HepG2 (cell line): ENCODE measurements around the gene MAPK12. TPM values are rescaled to one million over a fixed set of nuclear protein-coding genes. Genes with fewer than 3 reads are reported as not detected.
A peak's percentile ranks its signal among the peaks of the same experiment; 100 is the strongest.

Experiments used
- ASH2L ChIP-seq: fragments of 300-600, 200-600 bp; sonication (generic); IDR thresholded peaks from 2 replicates; pipeline ENCODE4 v1.7.0; 2017; ENCODE audit warnings: low read depth, mild to moderate bottlenecking, moderate library complexity, mixed read lengths, low read length; ENCODE audit not compliant: insufficient read length
- BRCA1 ChIP-seq: sonication (generic); formaldehyde crosslinking; IDR thresholded peaks from 2 replicates; pipeline ENCODE4 v1.4.0; 2020; ENCODE audit warnings: missing genetic modification reagents
- ETV5 ChIP-seq: IDR thresholded peaks from 2 replicates; pipeline ENCODE4 v1.6.1; 2018; ENCODE audit warnings: missing biosample characterization, missing genetic modification reagents, inconsistent platforms, borderline replicate concordance
- GATA4 ChIP-seq: sonication (generic); IDR thresholded peaks from 2 replicates; pipeline ENCODE4 v1.6.1; 2016; ENCODE audit warnings: antibody characterized with exemption, low read depth, borderline replicate concordance
- GPN1 ChIP-seq: sonication (generic); formaldehyde crosslinking; IDR thresholded peaks from 2 replicates; pipeline ENCODE4 v1.5.1; 2020; ENCODE audit warnings: missing genetic modification reagents, borderline replicate concordance
- MAZ ChIP-seq, 2 experiments: sonication (generic) in 1 of 2; formaldehyde crosslinking in 1 of 2; IDR thresholded peaks; 2 replicates each; pipeline versions ENCODE4 v1.5.0 to v1.6.1; 2012 to 2020; ENCODE audit warnings: low read depth in 2 of 2, mild to moderate bottlenecking in 2 of 2, borderline replicate concordance in 1 of 2, improper control_type of control experiment in 1 of 2, low read length in 1 of 2, missing genetic modification reagents in 1 of 2, moderate library complexity in 1 of 2
- MZF1 ChIP-seq: sonication (generic); formaldehyde crosslinking; IDR thresholded peaks from 2 replicates; pipeline ENCODE4 v1.8.1; 2023; ENCODE audit warnings: mild to moderate bottlenecking, missing genetic modification reagents, borderline replicate concordance
- NFE2 ChIP-seq: sonication (generic); formaldehyde crosslinking; IDR thresholded peaks from 2 replicates; pipeline ENCODE4 v1.4.0; 2020; ENCODE audit warnings: missing genetic modification reagents
- NFIB ChIP-seq: sonication (generic); formaldehyde crosslinking; IDR thresholded peaks from 2 replicates; pipeline ENCODE4 v1.9.0; 2021; ENCODE audit warnings: missing genetic modification reagents, mild to moderate bottlenecking, borderline replicate concordance
- SIN3A ChIP-seq: IDR thresholded peaks from 2 replicates; pipeline ENCODE4 v1.6.1; 2011; ENCODE audit warnings: low read depth, mild to moderate bottlenecking, control low read depth, low read length, borderline replicate concordance
- TRIM24 ChIP-seq: sonication (generic); formaldehyde crosslinking; IDR thresholded peaks from 2 replicates; pipeline ENCODE4 v1.8.0; 2022; ENCODE audit warnings: mild to moderate bottlenecking, missing genetic modification reagents
- ZC3H13 ChIP-seq: sonication (generic); formaldehyde crosslinking; IDR thresholded peaks from 2 replicates; pipeline ENCODE4 v1.8.1; 2023; ENCODE audit warnings: mild to moderate bottlenecking, missing genetic modification reagents, moderate library complexity
- ZFAT ChIP-seq: sonication (generic); formaldehyde crosslinking; conservative IDR thresholded peaks from 2 replicates; pipeline ENCODE4 v1.8.1; 2023; ENCODE audit warnings: missing genetic modification reagents, inconsistent platforms
- ZNF124 ChIP-seq: sonication (generic); formaldehyde crosslinking; IDR thresholded peaks from 2 replicates; pipeline ENCODE4 v1.4.0; 2020; ENCODE audit warnings: missing genetic modification reagents
- ZNF224 ChIP-seq: sonication (generic); formaldehyde crosslinking; IDR thresholded peaks from 2 replicates; pipeline ENCODE4 v1.5.0; 2020; ENCODE audit warnings: mild to moderate bottlenecking, missing genetic modification reagents
- ZNF235 ChIP-seq: sonication (generic); formaldehyde crosslinking; IDR thresholded peaks from 2 replicates; pipeline ENCODE4 v1.8.1; 2023; ENCODE audit warnings: mild to moderate bottlenecking, missing genetic modification reagents, borderline replicate concordance
- ZNF253 ChIP-seq: sonication (generic); formaldehyde crosslinking; IDR thresholded peaks from 2 replicates; pipeline ENCODE4 v1.8.0; 2022; ENCODE audit warnings: mild to moderate bottlenecking, missing genetic modification reagents, borderline replicate concordance
- ZNF34 ChIP-seq: sonication (generic); formaldehyde crosslinking; IDR thresholded peaks from 2 replicates; pipeline ENCODE4 v1.4.0; 2020; ENCODE audit warnings: mild to moderate bottlenecking, missing genetic modification reagents, borderline replicate concordance
- ZNF496 ChIP-seq: sonication (generic); formaldehyde crosslinking; IDR thresholded peaks from 2 replicates; pipeline ENCODE4 v1.8.1; 2023; ENCODE audit warnings: mild to moderate bottlenecking, moderate library complexity, missing genetic modification reagents; ENCODE audit not compliant: insufficient replicate concordance
- ZNF883 ChIP-seq: sonication (generic); formaldehyde crosslinking; IDR thresholded peaks from 2 replicates; pipeline ENCODE4 v1.5.1; 2020; ENCODE audit warnings: mild to moderate bottlenecking, missing genetic modification reagents; ENCODE audit errors: not compliant biosample characterization
- polyA plus RNA-seq, 8 experiments: library from polyadenylated mRNA; depleted of rRNA in 3 of 8; stranded (reverse) in 7 of 8; unstranded in 1 of 8; fragments of >200 nt; fragmentation: Illumina TruSeq in 4 of 8; extraction: Trizol in 4 of 8; gene quantifications; 2 replicates each; pipeline versions ENCODE4 v1.2.1 to v1.2.3, GENCODE V29; 2011 to 2016; ENCODE audit warnings: low read depth in 4 of 8, missing spikeins in 1 of 8, mixed read lengths in 1 of 8; ENCODE audit not compliant: insufficient read depth in 1 of 8
- total RNA-seq, 5 experiments: library from RNA; depleted of rRNA; stranded (reverse); fragments of >200 nt; fragmentation: Illumina TruSeq; extraction: Trizol; gene quantifications; 2 replicates each; pipeline ENCODE4 v1.2.3, GENCODE V29; 2016; ENCODE audit warnings: low read depth in 1 of 5
- TF ChIP-seq, protein P1 (sequence below): sonication (generic); formaldehyde crosslinking; IDR thresholded peaks from 2 replicates; pipeline ENCODE4 v1.4.0; 2020; ENCODE audit warnings: mild to moderate bottlenecking, missing genetic modification reagents
- TF ChIP-seq, protein P2 (sequence below): sonication (generic); formaldehyde crosslinking; IDR thresholded peaks from 2 replicates; pipeline ENCODE4 v1.4.0; 2020; ENCODE audit warnings: missing genetic modification reagents
- TF ChIP-seq, protein P3 (sequence below): sonication (generic); formaldehyde crosslinking; IDR thresholded peaks from 2 replicates; pipeline ENCODE4 v1.9.0; 2021; ENCODE audit warnings: missing genetic modification reagents, borderline replicate concordance
- TF ChIP-seq, protein P4 (sequence below): sonication (generic); formaldehyde crosslinking; IDR thresholded peaks from 2 replicates; pipeline ENCODE4 v1.4.0; 2020; ENCODE audit warnings: missing genetic modification reagents

The MAPK12 gene
- total and polyA plus RNA-seq, 2 of the 13 experiments (the other 11 are each of a cell fraction or from before 2014, with no cell fraction given): 22.2 to 23.3 TPM

- no peak for TF ChIP-seq MAZ (IDR thresholded peaks at IDR 0.05; ENCODE audit: borderline replicate concordance, low read depth, low read length)
- TF ChIP-seq MAZ (CRISPR knock-in tag; IDR thresholded peaks at IDR 0.05; ENCODE audit: low read depth): peak; percentile 14; the same call in 1 of the 2 replicates
- TF ChIP-seq ETV5 (CRISPR knock-in tag): peak; percentile 62
- TF ChIP-seq, protein P1, sequence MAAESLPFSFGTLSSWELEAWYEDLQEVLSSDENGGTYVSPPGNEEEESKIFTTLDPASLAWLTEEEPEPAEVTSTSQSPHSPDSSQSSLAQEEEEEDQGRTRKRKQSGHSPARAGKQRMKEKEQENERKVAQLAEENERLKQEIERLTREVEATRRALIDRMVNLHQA (CRISPR knock-in tag): no peak
- TF ChIP-seq ZNF34 (CRISPR knock-in tag): no peak
- TF ChIP-seq ZC3H13 (CRISPR knock-in tag): no peak; the same call in 1 of the 2 replicates
- TF ChIP-seq ZFAT (CRISPR knock-in tag): no peak
- no peak for TF ChIP-seq GATA4
- no peak for TF ChIP-seq NFIB (CRISPR knock-in tag)
- no peak for TF ChIP-seq ZNF496 (CRISPR knock-in tag)
- TF ChIP-seq, protein P2, sequence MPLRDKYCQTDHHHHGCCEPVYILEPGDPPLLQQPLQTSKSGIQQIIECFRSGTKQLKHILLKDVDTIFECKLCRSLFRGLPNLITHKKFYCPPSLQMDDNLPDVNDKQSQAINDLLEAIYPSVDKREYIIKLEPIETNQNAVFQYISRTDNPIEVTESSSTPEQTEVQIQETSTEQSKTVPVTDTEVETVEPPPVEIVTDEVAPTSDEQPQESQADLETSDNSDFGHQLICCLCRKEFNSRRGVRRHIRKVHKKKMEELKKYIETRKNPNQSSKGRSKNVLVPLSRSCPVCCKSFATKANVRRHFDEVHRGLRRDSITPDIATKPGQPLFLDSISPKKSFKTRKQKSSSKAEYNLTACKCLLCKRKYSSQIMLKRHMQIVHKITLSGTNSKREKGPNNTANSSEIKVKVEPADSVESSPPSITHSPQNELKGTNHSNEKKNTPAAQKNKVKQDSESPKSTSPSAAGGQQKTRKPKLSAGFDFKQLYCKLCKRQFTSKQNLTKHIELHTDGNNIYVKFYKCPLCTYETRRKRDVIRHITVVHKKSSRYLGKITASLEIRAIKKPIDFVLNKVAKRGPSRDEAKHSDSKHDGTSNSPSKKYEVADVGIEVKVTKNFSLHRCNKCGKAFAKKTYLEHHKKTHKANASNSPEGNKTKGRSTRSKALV: peak; percentile 96
- TF ChIP-seq BRCA1 (CRISPR knock-in tag): no peak
- TF ChIP-seq NFE2: no peak
- TF ChIP-seq ZNF883: peak; percentile 83
- peak; percentile 78; the same call in 1 of the 2 replicates for TF ChIP-seq SIN3A
- TF ChIP-seq ZNF253: 0 out of 2 replicates have a peak, but pooled peaks have one; percentile 63
- no peak for TF ChIP-seq ZNF235 (CRISPR knock-in tag)
- TF ChIP-seq ZNF224 (CRISPR knock-in tag): peak; percentile 75; the same call in 1 of the 2 replicates
- peak; percentile 51 for TF ChIP-seq ASH2L
- TF ChIP-seq MZF1 (CRISPR knock-in tag): no peak
- TF ChIP-seq ZNF124 (CRISPR knock-in tag): no peak; the same call in 1 of the 2 replicates
- TF ChIP-seq, protein P3, sequence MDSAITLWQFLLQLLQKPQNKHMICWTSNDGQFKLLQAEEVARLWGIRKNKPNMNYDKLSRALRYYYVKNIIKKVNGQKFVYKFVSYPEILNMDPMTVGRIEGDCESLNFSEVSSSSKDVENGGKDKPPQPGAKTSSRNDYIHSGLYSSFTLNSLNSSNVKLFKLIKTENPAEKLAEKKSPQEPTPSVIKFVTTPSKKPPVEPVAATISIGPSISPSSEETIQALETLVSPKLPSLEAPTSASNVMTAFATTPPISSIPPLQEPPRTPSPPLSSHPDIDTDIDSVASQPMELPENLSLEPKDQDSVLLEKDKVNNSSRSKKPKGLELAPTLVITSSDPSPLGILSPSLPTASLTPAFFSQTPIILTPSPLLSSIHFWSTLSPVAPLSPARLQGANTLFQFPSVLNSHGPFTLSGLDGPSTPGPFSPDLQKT (CRISPR knock-in tag): no peak
- no peak for TF ChIP-seq TRIM24
- no peak for TF ChIP-seq GPN1
- TF ChIP-seq, protein P4, sequence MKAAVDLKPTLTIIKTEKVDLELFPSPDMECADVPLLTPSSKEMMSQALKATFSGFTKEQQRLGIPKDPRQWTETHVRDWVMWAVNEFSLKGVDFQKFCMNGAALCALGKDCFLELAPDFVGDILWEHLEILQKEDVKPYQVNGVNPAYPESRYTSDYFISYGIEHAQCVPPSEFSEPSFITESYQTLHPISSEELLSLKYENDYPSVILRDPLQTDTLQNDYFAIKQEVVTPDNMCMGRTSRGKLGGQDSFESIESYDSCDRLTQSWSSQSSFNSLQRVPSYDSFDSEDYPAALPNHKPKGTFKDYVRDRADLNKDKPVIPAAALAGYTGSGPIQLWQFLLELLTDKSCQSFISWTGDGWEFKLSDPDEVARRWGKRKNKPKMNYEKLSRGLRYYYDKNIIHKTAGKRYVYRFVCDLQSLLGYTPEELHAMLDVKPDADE (CRISPR knock-in tag): no peak
These were observed 10.7 kb downstream of the MAPK12 start, which contains the start of gene HDAC10 (continued) for GRCh38 chr22:50250555-50251476.
